Mucosa of stomach (tissue), 1 donor: ENCODE data around the gene ZNF273.
"Not testable (repeated sequence)": the region's sequence is repeated elsewhere in the genome, so short reads cannot be mapped to it uniquely, and the experiment has no call there.

Source experiments
- H3K27me3 ChIP-seq: one replicate; pipeline ENCODE4 v1.7.0; 2013; ENCODE audit warnings: mild to moderate bottlenecking, low read length; ENCODE audit not compliant: control insufficient read depth, insufficient read depth
- H3K36me3 ChIP-seq: one replicate; pipeline ENCODE4 v1.7.0; 2013; ENCODE audit warnings: low read length; ENCODE audit not compliant: control insufficient read depth, insufficient read depth
- H3K4me1 ChIP-seq: one replicate; pipeline ENCODE4 v1.7.0; 2013; ENCODE audit warnings: mild to moderate bottlenecking, low read length; ENCODE audit not compliant: control insufficient read depth, insufficient read depth
- H3K4me3 ChIP-seq: one replicate; pipeline ENCODE4 v1.7.0; 2013; ENCODE audit warnings: low read length
- H3K9ac ChIP-seq: one replicate; pipeline ENCODE4 v1.7.0; 2013; ENCODE audit warnings: mild to moderate bottlenecking, low read length, moderate library complexity
- H3K9me3 ChIP-seq: one replicate; pipeline ENCODE4 v1.7.0; 2013; ENCODE audit warnings: mild to moderate bottlenecking, low read length, moderate library complexity; ENCODE audit not compliant: control insufficient read depth
- donor health status: Pancreatic carcinoma.

ZNF273 gene

GRCh38 chr7:64902806-64903721, at the start of gene ZNF273:
TSS of gene ZNF273 (plus strand) at chr7:64903273. CDS start at chr7:64903318, 45 bp downstream.
- no peaks in the 10 kb centered on the region for H3K4me1 ChIP-seq
- H3K36me3 ChIP-seq = no peaks in the 10 kb centered on the region
- peak within 1 kb of the TSS; percentile 91 for H3K9ac ChIP-seq
- H3K9me3 ChIP-seq = no peaks in the 10 kb centered on the region
- H3K4me3 ChIP-seq = peak within 1 kb of the TSS; percentile 92
- H3K27me3 ChIP-seq = no peaks in the 10 kb centered on the region

DNA sequence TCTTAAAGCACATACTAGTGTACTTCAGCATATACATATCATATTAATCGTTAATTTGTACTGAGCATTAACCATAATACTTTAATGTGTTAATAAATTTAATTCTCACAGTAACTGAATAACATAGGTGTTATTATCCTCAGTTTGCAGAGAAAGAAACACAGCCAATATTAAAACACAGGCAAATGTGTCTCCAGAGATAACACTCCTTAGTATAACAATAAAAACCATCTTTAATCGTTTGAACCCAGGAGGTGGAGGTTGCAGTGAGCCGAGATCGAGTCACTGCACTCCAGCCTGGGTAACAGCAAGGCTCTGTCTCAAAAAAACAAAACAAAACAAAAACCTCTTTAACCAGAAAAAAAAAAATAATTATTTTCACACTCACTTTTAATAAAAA, 49.4 kb upstream of the ZNF273 start:
- Histone ChIP-seq H3K9me3 (no peaks in the 10 kb centered on the region), H3K27me3 (no peaks in the 10 kb centered on the region), H3K36me3 (no peaks in the 10 kb centered on the region), H3K4me3 (no peak overlapping the region), H3K9ac (no peak overlapping the region), H3K4me1 (no peaks in the 10 kb centered on the region)

GRCh38 chr7:64854969-64855368, 48.1 kb upstream of the ZNF273 start:
- no peaks in the 10 kb centered on the region for H3K36me3 ChIP-seq
- no peaks in the 10 kb centered on the region for H3K9me3 ChIP-seq
- H3K27me3 ChIP-seq = no peaks in the 10 kb centered on the region
- no peak overlapping the region for H3K4me3 ChIP-seq
- no peaks in the 10 kb centered on the region for H3K4me1 ChIP-seq
- H3K9ac ChIP-seq = no peak overlapping the region

- Histone ChIP-seq H3K9me3 (no peaks in the 10 kb centered on the region), H3K4me1 (no peaks in the 10 kb centered on the region), H3K27me3 (no peaks in the 10 kb centered on the region), H3K9ac (no peak overlapping the region), H3K36me3 (no peaks in the 10 kb centered on the region), H3K4me3 (no peak overlapping the region)
Observed at GRCh38 chr7:64863021-64863420, 40.1 kb upstream of the ZNF273 start.

DNA sequence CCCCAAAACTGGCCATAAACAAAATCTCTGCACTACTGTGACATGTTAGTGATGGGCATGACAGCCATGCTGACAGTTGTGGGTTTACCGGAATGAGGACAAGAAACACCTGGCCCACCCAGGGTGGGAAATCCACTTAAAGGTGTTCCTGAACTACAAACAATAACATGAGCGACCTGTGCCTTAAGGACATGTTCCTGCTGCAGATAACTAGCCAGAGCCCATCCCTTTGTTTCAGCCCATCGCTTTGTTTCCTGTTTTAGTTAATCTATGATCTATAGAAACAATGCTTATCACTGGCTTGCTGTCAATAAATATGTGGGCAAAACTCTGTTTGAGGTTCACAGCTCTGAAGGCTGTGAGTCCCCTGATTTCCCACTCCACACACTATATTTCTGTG, 39.5 kb upstream of the ZNF273 start:
- not testable (repeated sequence) for H3K9me3 ChIP-seq, H3K9ac ChIP-seq, H3K4me1 ChIP-seq, H3K27me3 ChIP-seq, H3K36me3 ChIP-seq, H3K4me3 ChIP-seq

GRCh38 chr7:64863969-64864368, 39.1 kb upstream of the ZNF273 start:
- Histone ChIP-seq H3K9ac (no peak overlapping the region), H3K4me1 (no peaks in the 10 kb centered on the region), H3K27me3 (no peaks in the 10 kb centered on the region), H3K36me3 (no peaks in the 10 kb centered on the region), H3K9me3 (no peaks in the 10 kb centered on the region), H3K4me3 (no peak overlapping the region)

DNA sequence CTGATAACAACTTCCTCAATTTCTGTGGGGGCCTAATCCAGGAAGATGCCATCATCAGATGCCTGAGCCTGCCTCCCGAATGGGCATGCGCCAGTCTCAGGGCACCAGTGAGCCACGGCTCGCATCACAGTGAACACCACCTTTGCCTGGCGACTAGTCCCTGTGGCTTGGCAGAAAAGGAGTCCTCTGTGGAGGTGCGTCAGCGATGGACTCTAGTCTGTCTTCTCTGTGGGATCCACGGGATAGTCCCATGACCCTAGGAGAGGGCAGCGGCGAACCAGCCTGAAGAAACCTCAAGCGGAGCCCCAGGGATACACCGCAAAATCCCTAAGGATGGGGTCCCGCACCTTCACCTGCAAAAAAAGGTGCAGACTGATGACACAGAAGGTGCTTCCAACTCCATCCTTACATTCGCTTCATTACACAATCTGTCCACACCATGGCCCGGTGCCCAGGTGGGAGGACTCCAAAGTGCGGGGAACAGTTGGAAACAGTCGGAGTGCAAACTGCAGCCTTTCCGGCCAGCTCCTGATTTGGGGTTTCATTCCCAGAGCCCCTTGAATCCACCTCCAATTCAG, 35.1 kb upstream of the ZNF273 start:
- Histone ChIP-seq H3K27me3 (no peaks in the 10 kb centered on the region), H3K36me3 (no peaks in the 10 kb centered on the region), H3K4me3 (no peak overlapping the region), H3K9ac (no peak overlapping the region), H3K9me3 (no peaks in the 10 kb centered on the region), H3K4me1 (no peaks in the 10 kb centered on the region)

GRCh38 chr7:64868499-64868898, 34.6 kb upstream of the ZNF273 start:
- Histone ChIP-seq H3K4me1 (no peaks in the 10 kb centered on the region), H3K9me3 (no peaks in the 10 kb centered on the region), H3K27me3 (no peaks in the 10 kb centered on the region), H3K36me3 (no peaks in the 10 kb centered on the region), H3K4me3 (no peak overlapping the region), H3K9ac (no peak overlapping the region)

DNA sequence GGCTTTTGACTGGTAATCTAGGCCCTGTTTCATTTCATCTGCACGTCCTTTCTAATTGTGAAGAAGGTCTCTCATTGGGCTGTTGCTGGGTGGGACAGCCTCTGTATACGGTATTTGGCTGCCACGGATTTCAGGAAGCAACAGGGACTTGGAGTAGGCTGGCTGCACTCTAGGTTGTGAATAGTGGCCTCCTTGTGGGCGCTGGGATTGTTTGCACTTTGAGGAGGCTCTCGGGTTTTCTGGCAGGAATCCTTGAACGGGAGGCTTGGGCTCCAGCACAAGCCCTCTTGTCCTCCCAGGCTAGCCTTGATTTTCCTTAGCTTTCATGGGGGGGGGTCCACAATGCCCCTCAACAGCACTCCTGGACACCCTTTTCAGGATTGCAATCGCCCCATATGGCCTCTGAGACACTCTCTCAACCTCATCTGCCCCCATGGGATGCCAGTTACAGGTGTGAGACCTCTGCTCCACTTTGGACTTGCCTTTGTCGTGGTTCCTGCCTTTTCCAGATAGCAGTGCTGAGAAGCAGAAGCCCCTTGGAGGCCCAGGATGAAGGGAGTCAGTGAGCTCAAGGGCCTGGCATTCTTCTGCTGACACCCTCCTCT, 33.9 kb upstream of the ZNF273 start:
- Histone ChIP-seq H3K27me3 (no peaks in the 10 kb centered on the region), H3K4me3 (no peak overlapping the region), H3K4me1 (no peaks in the 10 kb centered on the region), H3K9ac (no peak overlapping the region), H3K9me3 (no peaks in the 10 kb centered on the region), H3K36me3 (no peaks in the 10 kb centered on the region)

DNA sequence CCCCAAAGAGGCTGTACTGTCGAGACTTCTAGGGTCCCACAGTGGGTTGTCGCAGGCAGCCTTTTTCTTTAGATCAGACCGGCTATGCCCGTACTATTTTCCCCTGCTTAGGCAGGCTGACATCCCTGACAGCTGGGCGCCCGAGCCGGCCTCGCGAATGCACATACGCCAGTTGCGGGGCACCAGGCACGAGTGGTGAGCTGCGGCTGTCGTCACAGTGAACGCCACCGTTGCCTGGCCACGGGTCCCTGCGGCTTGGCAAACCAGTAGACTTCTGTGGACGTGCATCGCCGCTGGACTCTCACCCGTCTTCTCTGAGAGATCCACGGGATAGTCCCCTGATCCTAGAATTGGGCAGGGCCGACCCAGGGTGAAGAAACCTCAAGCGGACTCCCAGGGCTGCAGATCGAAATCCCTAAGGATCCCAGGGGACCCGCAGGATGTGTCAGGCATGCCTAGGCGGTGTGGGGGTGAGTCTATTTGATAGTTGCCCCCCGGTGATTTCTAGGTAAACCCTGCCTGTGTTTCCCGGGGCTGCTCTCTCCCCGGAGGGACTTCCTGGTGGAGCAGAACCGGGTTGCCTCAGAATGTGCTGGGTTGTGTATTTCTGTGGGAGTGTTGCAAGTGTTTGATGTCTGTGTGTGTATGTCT, 33.0 kb upstream of the ZNF273 start:
- Histone ChIP-seq H3K27me3 (no peaks in the 10 kb centered on the region), H3K9ac (no peak overlapping the region), H3K9me3 (no peaks in the 10 kb centered on the region), H3K36me3 (no peaks in the 10 kb centered on the region), H3K4me3 (no peak overlapping the region), H3K4me1 (no peaks in the 10 kb centered on the region)

- no peaks in the 10 kb centered on the region for H3K9me3 ChIP-seq
- no peaks in the 10 kb centered on the region for H3K4me1 ChIP-seq
- H3K27me3 ChIP-seq = no peaks in the 10 kb centered on the region
- no peak overlapping the region for H3K9ac ChIP-seq
- no peaks in the 10 kb centered on the region for H3K36me3 ChIP-seq
- no peak overlapping the region for H3K4me3 ChIP-seq
Observed at GRCh38 chr7:64870656-64871055, 32.4 kb upstream of the ZNF273 start.

DNA sequence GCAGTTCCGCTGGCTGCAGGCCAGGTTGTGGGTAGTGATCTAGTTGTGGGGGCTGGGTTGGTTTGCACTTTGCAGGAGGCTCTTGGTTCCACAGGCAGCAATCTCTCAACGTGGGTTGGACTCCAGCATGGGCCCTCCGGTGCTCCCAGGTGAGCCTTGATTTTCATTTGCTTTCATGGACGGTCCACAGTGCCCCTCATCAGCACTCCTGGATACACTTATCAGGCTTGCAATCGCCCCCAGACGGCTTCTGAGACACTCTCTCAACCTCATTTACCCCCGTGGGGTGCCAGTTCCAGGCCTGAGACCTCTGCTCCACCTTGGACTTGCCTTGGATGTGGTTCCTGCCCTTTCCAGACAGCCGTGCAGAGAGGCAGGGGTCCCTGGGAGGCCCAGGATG, 31.3 kb upstream of the ZNF273 start:
- H3K4me3 ChIP-seq = no peak overlapping the region
- H3K27me3 ChIP-seq = peaks cover 3% of the 10 kb centered on the region
- H3K9ac ChIP-seq = no peak overlapping the region
- no peaks in the 10 kb centered on the region for H3K4me1 ChIP-seq
- H3K36me3 ChIP-seq = no peaks in the 10 kb centered on the region
- no peaks in the 10 kb centered on the region for H3K9me3 ChIP-seq
